HFFc6 (cell line): Measurements from ENCODE around the gene ARHGAP26. TPM values are rescaled to one million over a fixed set of nuclear protein-coding genes. Genes with fewer than 3 reads are reported as not detected.

Source experiments
- DNase-seq: peaks from one replicate; pipeline ENCODE4 v3.0.0-alpha.2; 2018
- H3K27ac Mint-ChIP-seq: 2 replicates; pipeline ENCODE4 v1.8.0; 2020; ENCODE audit warnings: mild to moderate bottlenecking, mixed read lengths
- H3K27me3 Mint-ChIP-seq: 2 replicates; pipeline ENCODE4 v1.8.0; 2021; ENCODE audit warnings: mild to moderate bottlenecking, moderate library complexity, mixed read lengths; ENCODE audit not compliant: insufficient read depth
- H3K36me3 Mint-ChIP-seq: 2 replicates; pipeline ENCODE4 v1.8.0; 2021; ENCODE audit warnings: low read depth, mixed read lengths
- H3K4me1 Mint-ChIP-seq: 2 replicates; pipeline ENCODE4 v1.8.0; 2020; ENCODE audit warnings: low read depth, mixed read lengths
- H3K4me3 Mint-ChIP-seq: 2 replicates; pipeline ENCODE4 v1.8.0; 2020; ENCODE audit warnings: mild to moderate bottlenecking, moderate library complexity, mixed read lengths
- H3K9me3 Mint-ChIP-seq: 2 replicates; pipeline ENCODE4 v1.8.0; 2020; ENCODE audit warnings: mild to moderate bottlenecking, mixed read lengths
- CTCF ChIP-seq: fragments of 200-600 bp; sonication (generic); IDR thresholded peaks from 2 replicates; pipeline ENCODE4 v1.5.0; 2021; ENCODE audit warnings: antibody characterized with exemption, mild to moderate bottlenecking
- total RNA-seq, 6 experiments: library from RNA; stranded (reverse); fragmentation: NEBNext Ultra II Directional; extraction: Animal tissue kit (Norgen Biotek cat#: 25700); gene quantifications; 2 replicates in 1 of 6; 3 replicates in 5 of 6; pipeline ENCODE4 v1.2.3, GENCODE V29; 2021

Gene ARHGAP26
- total RNA-seq, 6 experiments from 2014 or later = 2.3 to 3.6 (median 3.1) TPM

DNA sequence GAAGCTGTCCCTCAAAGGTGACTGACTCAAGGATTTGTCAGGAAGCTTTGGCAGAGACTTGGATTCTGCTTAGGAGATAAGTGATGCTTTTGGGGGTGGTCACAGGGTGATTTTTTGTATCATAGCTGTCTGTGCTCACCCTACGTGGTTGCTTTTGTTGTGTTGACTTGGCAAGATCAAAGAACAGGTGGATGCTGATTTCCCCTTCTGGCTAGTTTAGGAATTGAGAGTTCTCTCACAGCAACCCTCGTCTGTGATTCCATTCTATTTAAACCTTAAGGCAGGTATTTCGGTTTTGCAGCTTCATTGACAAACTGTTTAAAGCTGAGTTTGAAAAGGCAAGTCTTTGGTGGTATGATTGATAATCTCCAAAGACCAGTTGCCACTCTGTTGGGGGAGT, 27.2 kb downstream of the ARHGAP26 start:
- Mint-ChIP-seq H3K4me1 (peaks cover 10% of the 10 kb centered on the region; the same call in 1 of the 2 replicates), H3K9me3 (no peaks in the 10 kb centered on the region), H3K4me3 (no peak overlapping the region), H3K27ac (no peak overlapping the region), H3K27me3 (peaks cover 11% of the 10 kb centered on the region), H3K36me3 (no peaks in the 10 kb centered on the region)
- no peak for TF ChIP-seq CTCF
- DNase-seq = no peak

GRCh38 chr5:142798099-142798770, 28.1 kb downstream of the ARHGAP26 start:
- Mint-ChIP-seq H3K36me3 (no peaks in the 10 kb centered on the region), H3K27me3 (peaks cover 11% of the 10 kb centered on the region), H3K9me3 (no peaks in the 10 kb centered on the region), H3K27ac (no peak overlapping the region), H3K4me3 (no peak overlapping the region), H3K4me1 (peaks cover 10% of the 10 kb centered on the region; the same call in 1 of the 2 replicates)
- no peak for DNase-seq
- TF ChIP-seq CTCF = no peak

- Mint-ChIP-seq H3K4me3 (no peak overlapping the region), H3K4me1 (peaks cover 10% of the 10 kb centered on the region; the same call in 1 of the 2 replicates), H3K27me3 (peaks cover 9% of the 10 kb centered on the region), H3K9me3 (no peaks in the 10 kb centered on the region), H3K36me3 (no peaks in the 10 kb centered on the region), H3K27ac (no peak overlapping the region)
- TF ChIP-seq CTCF = no peak
- DNase-seq = no peak
Observed at GRCh38 chr5:142800776-142801494, 30.8 kb downstream of the ARHGAP26 start.

- Mint-ChIP-seq H3K27me3 (peaks cover 9% of the 10 kb centered on the region), H3K36me3 (no peaks in the 10 kb centered on the region), H3K27ac (no peak overlapping the region), H3K4me3 (no peak overlapping the region), H3K9me3 (no peaks in the 10 kb centered on the region), H3K4me1 (peaks cover 10% of the 10 kb centered on the region; the same call in 1 of the 2 replicates)
- DNase-seq = no peak
- TF ChIP-seq CTCF = no peak
Observed at GRCh38 chr5:142801495-142801871, 31.3 kb downstream of the ARHGAP26 start.

- no peak overlapping the region for H3K4me3 Mint-ChIP-seq
- no peaks in the 10 kb centered on the region for H3K9me3 Mint-ChIP-seq
- peaks cover 9% of the 10 kb centered on the region for H3K27me3 Mint-ChIP-seq
- DNase-seq = no peak
- H3K4me1 Mint-ChIP-seq = peaks cover 15% of the 10 kb centered on the region
- no peaks in the 10 kb centered on the region for H3K36me3 Mint-ChIP-seq
- no peak overlapping the region for H3K27ac Mint-ChIP-seq
- no peak for TF ChIP-seq CTCF
Observed at GRCh38 chr5:142803428-142804125, 33.4 kb downstream of the ARHGAP26 start.
